ENCODE measurements around the gene CST9. TPM values are rescaled to one million over a fixed set of nuclear protein-coding genes. Genes with fewer than 3 reads are reported as not detected.

CST9 gene
- total and polyA plus RNA-seq, 2 of the 13 experiments (the other 11 are each of a cell fraction or from before 2014, with no cell fraction given) = 0.07 TPM; not detected in 1

DNA sequence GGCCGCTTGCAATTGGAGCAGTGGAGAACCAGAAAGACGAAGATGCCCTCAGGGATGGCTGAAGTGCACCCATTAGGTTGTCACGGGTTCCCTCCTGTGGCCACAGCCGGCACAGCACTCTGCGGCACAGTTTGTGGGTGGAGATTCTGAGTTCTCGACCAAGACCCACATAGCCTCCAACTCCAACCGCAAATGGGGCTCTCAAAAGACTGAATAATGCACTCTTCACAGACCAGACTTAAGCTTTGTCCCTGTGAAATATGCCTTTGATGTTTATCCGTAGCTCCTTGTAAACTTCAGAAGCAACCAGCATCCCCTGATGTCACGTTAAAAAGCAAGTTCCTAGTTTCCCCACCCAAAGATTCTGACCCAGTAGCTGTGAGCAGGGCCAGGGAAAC is 934 bp upstream of the CST9 start (continued):
- TF ChIP-seq ZNF530 (CRISPR knock-in tag; IDR thresholded peaks at IDR 0.05; ENCODE audit: low read depth) (no peak), TSC22D2 (CRISPR knock-in tag; IDR thresholded peaks at IDR 0.05; ENCODE audit: borderline replicate concordance) (0 out of 2 replicates have a peak, but pooled peaks have one; percentile 81), ZNF7 (CRISPR knock-in tag; IDR thresholded peaks at IDR 0.05) (no peak), YY1 (IDR thresholded peaks at IDR 0.05; ENCODE audit: insufficient read depth, insufficient replicate concordance, low read depth, low read length) (peak; percentile 52), REPIN1 (CRISPR knock-in tag; IDR thresholded peaks at IDR 0.05; ENCODE audit: borderline replicate concordance, low read depth) (0 out of 2 replicates have a peak, but pooled peaks have one; percentile 40), SOX13 (IDR thresholded peaks at IDR 0.05) (no peak), SOX13 (CRISPR knock-in tag; conservative IDR thresholded peaks at IDR 0.05 in 1 of 2, IDR thresholded peaks at IDR 0.05 in 1 of 2) (0 out of 4 replicates have a peak, but pooled peaks of 1 of the 2 experiments have one; percentile 18), ZNF350 (CRISPR knock-in tag; IDR thresholded peaks at IDR 0.05; ENCODE audit: borderline replicate concordance, low read depth) (peak; percentile 53; the same call in 1 of the 2 replicates), ZNF10 (CRISPR knock-in tag; IDR thresholded peaks at IDR 0.05; ENCODE audit: borderline replicate concordance, low read depth) (no peak), SRSF9 (IDR thresholded peaks at IDR 0.05; ENCODE audit: borderline replicate concordance, insufficient read depth, low read depth, low read length, poor library complexity, severe bottlenecking) (no peak), PAWR (CRISPR knock-in tag; IDR thresholded peaks at IDR 0.05; ENCODE audit: borderline replicate concordance) (no peak), NFKBIZ (CRISPR knock-in tag; IDR thresholded peaks at IDR 0.05) (peak; percentile 66; the same call in 1 of the 2 replicates), ZNF781 (CRISPR knock-in tag; IDR thresholded peaks at IDR 0.05; ENCODE audit: borderline replicate concordance, not compliant biosample characterization) (peak; percentile 82)
- TF ChIP-seq, protein P1, sequence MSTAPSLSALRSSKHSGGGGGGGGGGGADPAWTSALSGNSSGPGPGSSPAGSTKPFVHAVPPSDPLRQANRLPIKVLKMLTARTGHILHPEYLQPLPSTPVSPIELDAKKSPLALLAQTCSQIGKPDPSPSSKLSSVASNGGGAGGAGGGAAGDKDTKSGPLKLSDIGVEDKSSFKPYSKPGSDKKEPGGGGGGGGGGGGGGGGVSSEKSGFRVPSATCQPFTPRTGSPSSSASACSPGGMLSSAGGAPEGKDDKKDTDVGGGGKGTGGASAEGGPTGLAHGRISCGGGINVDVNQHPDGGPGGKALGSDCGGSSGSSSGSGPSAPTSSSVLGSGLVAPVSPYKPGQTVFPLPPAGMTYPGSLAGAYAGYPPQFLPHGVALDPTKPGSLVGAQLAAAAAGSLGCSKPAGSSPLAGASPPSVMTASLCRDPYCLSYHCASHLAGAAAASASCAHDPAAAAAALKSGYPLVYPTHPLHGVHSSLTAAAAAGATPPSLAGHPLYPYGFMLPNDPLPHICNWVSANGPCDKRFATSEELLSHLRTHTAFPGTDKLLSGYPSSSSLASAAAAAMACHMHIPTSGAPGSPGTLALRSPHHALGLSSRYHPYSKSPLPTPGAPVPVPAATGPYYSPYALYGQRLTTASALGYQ (CRISPR knock-in tag; IDR thresholded peaks at IDR 0.05) = no peak
- TF ChIP-seq, protein P2, sequence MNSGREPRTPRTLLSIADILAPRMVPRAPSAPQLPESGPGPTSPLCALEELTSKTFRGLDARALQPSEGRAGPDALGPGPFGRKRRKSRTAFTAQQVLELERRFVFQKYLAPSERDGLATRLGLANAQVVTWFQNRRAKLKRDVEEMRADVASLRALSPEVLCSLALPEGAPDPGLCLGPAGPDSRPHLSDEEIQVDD (CRISPR knock-in tag; IDR thresholded peaks at IDR 0.05; ENCODE audit: borderline replicate concordance) = 0 out of 2 replicates have a peak, but pooled peaks have one; percentile 62
- TF ChIP-seq, protein P3, sequence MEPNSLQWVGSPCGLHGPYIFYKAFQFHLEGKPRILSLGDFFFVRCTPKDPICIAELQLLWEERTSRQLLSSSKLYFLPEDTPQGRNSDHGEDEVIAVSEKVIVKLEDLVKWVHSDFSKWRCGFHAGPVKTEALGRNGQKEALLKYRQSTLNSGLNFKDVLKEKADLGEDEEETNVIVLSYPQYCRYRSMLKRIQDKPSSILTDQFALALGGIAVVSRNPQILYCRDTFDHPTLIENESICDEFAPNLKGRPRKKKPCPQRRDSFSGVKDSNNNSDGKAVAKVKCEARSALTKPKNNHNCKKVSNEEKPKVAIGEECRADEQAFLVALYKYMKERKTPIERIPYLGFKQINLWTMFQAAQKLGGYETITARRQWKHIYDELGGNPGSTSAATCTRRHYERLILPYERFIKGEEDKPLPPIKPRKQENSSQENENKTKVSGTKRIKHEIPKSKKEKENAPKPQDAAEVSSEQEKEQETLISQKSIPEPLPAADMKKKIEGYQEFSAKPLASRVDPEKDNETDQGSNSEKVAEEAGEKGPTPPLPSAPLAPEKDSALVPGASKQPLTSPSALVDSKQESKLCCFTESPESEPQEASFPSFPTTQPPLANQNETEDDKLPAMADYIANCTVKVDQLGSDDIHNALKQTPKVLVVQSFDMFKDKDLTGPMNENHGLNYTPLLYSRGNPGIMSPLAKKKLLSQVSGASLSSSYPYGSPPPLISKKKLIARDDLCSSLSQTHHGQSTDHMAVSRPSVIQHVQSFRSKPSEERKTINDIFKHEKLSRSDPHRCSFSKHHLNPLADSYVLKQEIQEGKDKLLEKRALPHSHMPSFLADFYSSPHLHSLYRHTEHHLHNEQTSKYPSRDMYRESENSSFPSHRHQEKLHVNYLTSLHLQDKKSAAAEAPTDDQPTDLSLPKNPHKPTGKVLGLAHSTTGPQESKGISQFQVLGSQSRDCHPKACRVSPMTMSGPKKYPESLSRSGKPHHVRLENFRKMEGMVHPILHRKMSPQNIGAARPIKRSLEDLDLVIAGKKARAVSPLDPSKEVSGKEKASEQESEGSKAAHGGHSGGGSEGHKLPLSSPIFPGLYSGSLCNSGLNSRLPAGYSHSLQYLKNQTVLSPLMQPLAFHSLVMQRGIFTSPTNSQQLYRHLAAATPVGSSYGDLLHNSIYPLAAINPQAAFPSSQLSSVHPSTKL (CRISPR knock-in tag; IDR thresholded peaks at IDR 0.05) = peak; percentile 45; the same call in 1 of the 2 replicates
- TF ChIP-seq, protein P4, sequence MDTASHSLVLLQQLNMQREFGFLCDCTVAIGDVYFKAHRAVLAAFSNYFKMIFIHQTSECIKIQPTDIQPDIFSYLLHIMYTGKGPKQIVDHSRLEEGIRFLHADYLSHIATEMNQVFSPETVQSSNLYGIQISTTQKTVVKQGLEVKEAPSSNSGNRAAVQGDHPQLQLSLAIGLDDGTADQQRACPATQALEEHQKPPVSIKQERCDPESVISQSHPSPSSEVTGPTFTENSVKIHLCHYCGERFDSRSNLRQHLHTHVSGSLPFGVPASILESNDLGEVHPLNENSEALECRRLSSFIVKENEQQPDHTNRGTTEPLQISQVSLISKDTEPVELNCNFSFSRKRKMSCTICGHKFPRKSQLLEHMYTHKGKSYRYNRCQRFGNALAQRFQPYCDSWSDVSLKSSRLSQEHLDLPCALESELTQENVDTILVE (CRISPR knock-in tag; IDR thresholded peaks at IDR 0.05) = 0 out of 2 replicates have a peak, but pooled peaks have one; percentile 31
- TF ChIP-seq, protein P5, sequence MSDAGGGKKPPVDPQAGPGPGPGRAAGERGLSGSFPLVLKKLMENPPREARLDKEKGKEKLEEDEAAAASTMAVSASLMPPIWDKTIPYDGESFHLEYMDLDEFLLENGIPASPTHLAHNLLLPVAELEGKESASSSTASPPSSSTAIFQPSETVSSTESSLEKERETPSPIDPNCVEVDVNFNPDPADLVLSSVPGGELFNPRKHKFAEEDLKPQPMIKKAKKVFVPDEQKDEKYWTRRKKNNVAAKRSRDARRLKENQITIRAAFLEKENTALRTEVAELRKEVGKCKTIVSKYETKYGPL (CRISPR knock-in tag; IDR thresholded peaks at IDR 0.05) = no peak
- TF ChIP-seq, protein P6, sequence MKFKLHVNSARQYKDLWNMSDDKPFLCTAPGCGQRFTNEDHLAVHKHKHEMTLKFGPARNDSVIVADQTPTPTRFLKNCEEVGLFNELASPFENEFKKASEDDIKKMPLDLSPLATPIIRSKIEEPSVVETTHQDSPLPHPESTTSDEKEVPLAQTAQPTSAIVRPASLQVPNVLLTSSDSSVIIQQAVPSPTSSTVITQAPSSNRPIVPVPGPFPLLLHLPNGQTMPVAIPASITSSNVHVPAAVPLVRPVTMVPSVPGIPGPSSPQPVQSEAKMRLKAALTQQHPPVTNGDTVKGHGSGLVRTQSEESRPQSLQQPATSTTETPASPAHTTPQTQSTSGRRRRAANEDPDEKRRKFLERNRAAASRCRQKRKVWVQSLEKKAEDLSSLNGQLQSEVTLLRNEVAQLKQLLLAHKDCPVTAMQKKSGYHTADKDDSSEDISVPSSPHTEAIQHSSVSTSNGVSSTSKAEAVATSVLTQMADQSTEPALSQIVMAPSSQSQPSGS (CRISPR knock-in tag; IDR thresholded peaks at IDR 0.05) = peak; percentile 42; the same call in 1 of the 2 replicates

All from HepG2 (cell line).